HCT116 (cell line): ENCODE measurements around the gene HTR3B. TPM values are rescaled to one million over a fixed set of nuclear protein-coding genes. Genes with fewer than 3 reads are reported as not detected.

ENCODE experiments used
- ATAC-seq: fragments of 200-7000 bp; cut with Tn5 transposase; 2 replicates; pipeline ENCODE4 v1.9.1; 2020; ENCODE audit warnings: mild to moderate bottlenecking, moderate library complexity
- Bru-seq: library from RNA; stranded (reverse); fragments of 400-500 nt; gene quantifications from one replicate; lab custom pipeline; 2021; lab: Mats Ljungman, UMichigan
- BruChase-seq, 2 experiments: library from RNA; stranded (reverse); fragments of 400-500 nt; gene quantifications; one replicate each; lab custom pipeline; 2021; lab: Mats Ljungman, UMichigan
- BruUV-seq: library from RNA; stranded (reverse); fragments of 400-500 nt; replicated peaks from 2 replicates; lab custom pipeline; 2021; lab: Mats Ljungman, UMichigan
- CTCF ChIA-PET: fragments of 300-600 bp; sonication (Branson Sonifier 250); formaldehyde crosslinking; loops from one replicate; lab custom pipeline; 2021; ENCODE audit warnings: antibody characterized with exemption; lab: Charles Lee
- POLR2A ChIA-PET: fragments of 300-600, 350-600 bp; sonication (Branson Sonifier 250); formaldehyde crosslinking; loops from one replicate; lab custom pipeline; 2021; ENCODE audit warnings: antibody characterized with exemption; lab: Charles Lee
- RAD21 ChIA-PET, 2 experiments: fragments of 300-600 bp; sonication (Branson Sonifier 250); formaldehyde crosslinking; loops; one replicate each; lab custom pipeline; 2023; ENCODE audit warnings: low total read pairs in 2 of 2; ENCODE audit not compliant: uncharacterized antibody in 2 of 2, unreplicated experiment in 2 of 2, low non-redundant PET in 1 of 2; lab: Charles Lee
- DNase-seq: peaks from one replicate; pipeline ENCODE4 v3.0.0-alpha.2; 2010; ENCODE audit warnings: low read depth, low spot score
- H2AFZ ChIP-seq: fragments of 200-600 bp; shearing (Covaris generic), sonication (generic); 2 replicates; pipeline ENCODE4 v1.6.1; 2017; ENCODE audit warnings: low read depth, mixed run types, mixed read lengths, antibody characterized with exemption, low read length; ENCODE audit not compliant: poor library complexity, severe bottlenecking
- H3K27ac ChIP-seq: 2 replicates; pipeline ENCODE4 v1.5.1; 2012; ENCODE audit warnings: low read depth, low read length
- H3K27me3 ChIP-seq: fragments of 200-600 bp; sonication (generic); 2 replicates; pipeline ENCODE4 v1.6.1; 2016; ENCODE audit warnings: mixed run types, low read length, mixed read lengths; ENCODE audit not compliant: insufficient read depth
- H3K36me3 ChIP-seq, 2 experiments: fragments of 200-500 bp in 1 of 2; fragments of 200-600 bp in 1 of 2; sonication (Bioruptor generic) in 1 of 2; sonication (generic) in 1 of 2; 2 replicates each; pipeline versions ENCODE4 v1.5.1 to v1.6.1; 2014 to 2016; ENCODE audit warnings: low read length in 2 of 2, inconsistent platforms in 1 of 2, mixed read lengths in 1 of 2, mixed run types in 1 of 2; ENCODE audit not compliant: insufficient read depth in 2 of 2, control insufficient read depth in 1 of 2
- H3K4me1 ChIP-seq, 2 experiments: fragments of 200-600 bp in 1 of 2; sonication (generic) in 1 of 2; 2 replicates each; pipeline versions ENCODE4 v1.5.1 to v1.6.1; 2012 to 2017; ENCODE audit warnings: low read length in 2 of 2, inconsistent platforms in 1 of 2, mild to moderate bottlenecking in 1 of 2, mixed read lengths in 1 of 2, mixed run types in 1 of 2, moderate library complexity in 1 of 2; ENCODE audit not compliant: insufficient read depth in 2 of 2, control insufficient read depth in 1 of 2
- H3K4me2 ChIP-seq: fragments of 200-600 bp; sonication (generic); 2 replicates; pipeline ENCODE4 v1.6.1; 2017; ENCODE audit warnings: mixed run types, low read length, mixed read lengths
- H3K4me3 ChIP-seq, 2 experiments: fragments of 200-600 bp in 1 of 2; sonication (generic) in 1 of 2; replicated peaks in 1 of 2; 2 replicates each; pipeline ENCODE4 v1.5.1; 2011 to 2016; ENCODE audit warnings: low read length in 2 of 2, control low read depth in 1 of 2, low read depth in 1 of 2, mild to moderate bottlenecking in 1 of 2, mixed read lengths in 1 of 2, mixed run types in 1 of 2
- H3K79me2 ChIP-seq: fragments of 200-600 bp; sonication (generic); 2 replicates; pipeline ENCODE4 v1.6.1; 2017; ENCODE audit warnings: mild to moderate bottlenecking, mixed run types, low read length, moderate library complexity, mixed read lengths; ENCODE audit not compliant: insufficient read depth
- H3K9ac ChIP-seq: fragments of 200-600 bp; sonication (generic); 2 replicates; pipeline ENCODE4 v1.6.1; 2016; ENCODE audit warnings: low read length, mixed read lengths
- H3K9me2 ChIP-seq: fragments of 200-600 bp; sonication (generic), shearing (Covaris generic); 2 replicates; pipeline ENCODE4 v1.6.1; 2017; ENCODE audit warnings: mixed run types, mild to moderate bottlenecking, moderate library complexity; ENCODE audit not compliant: insufficient read depth
- H3K9me3 ChIP-seq, 2 experiments: fragments of 200-500 bp in 1 of 2; fragments of 200-600 bp in 1 of 2; sonication (Bioruptor generic) in 1 of 2; sonication (generic) in 1 of 2; 2 replicates each; pipeline ENCODE4 v1.6.1; 2014 to 2017; ENCODE audit warnings: low read length in 2 of 2, mixed read lengths in 2 of 2, inconsistent platforms in 1 of 2, low read depth in 1 of 2, mild to moderate bottlenecking in 1 of 2, mixed run types in 1 of 2, moderate library complexity in 1 of 2; ENCODE audit not compliant: control insufficient read depth in 1 of 2, insufficient read depth in 1 of 2
- H4K20me1 ChIP-seq: fragments of 200-600 bp; sonication (generic), shearing (Covaris generic); 2 replicates; pipeline ENCODE4 v1.6.1; 2017; ENCODE audit warnings: mixed run types, mild to moderate bottlenecking, moderate library complexity; ENCODE audit not compliant: insufficient read depth
- EZH2 ChIP-seq: fragments of 200-600 bp; sonication (generic); IDR thresholded peaks from 2 replicates; pipeline ENCODE4 v1.6.1; 2017; ENCODE audit warnings: antibody characterized with exemption, mixed run types
- MAX ChIP-seq: IDR thresholded peaks from 2 replicates; pipeline ENCODE4 v1.6.1; 2012
- POLR2A ChIP-seq: IDR thresholded peaks from 2 replicates; pipeline ENCODE4 v1.7.0; 2011; ENCODE audit warnings: borderline replicate concordance; ENCODE audit not compliant: insufficient read depth, insufficient read length; ENCODE audit errors: extremely low read depth
- SRF ChIP-seq: IDR thresholded peaks from 2 replicates; pipeline ENCODE4 v1.6.1; 2012; ENCODE audit warnings: low read depth
- ZFX ChIP-seq: fragments of 450-650 bp; IDR thresholded peaks from 2 replicates; pipeline ENCODE4 v1.6.1; 2017
- ZNF274 ChIP-seq: fragments of 200-500 bp; sonication (Bioruptor generic); IDR thresholded peaks from 2 replicates; pipeline ENCODE4 v1.6.1; 2014; ENCODE audit warnings: mild to moderate bottlenecking, low read depth, low read length, inconsistent platforms
- intact Hi-C: fragments of 100-400 bp; cut with micrococcal nuclease; formaldehyde crosslinking; loops from 2 replicates; pipeline ENCODE4 v1.10.0; 2022
- long read RNA-seq: library from polyadenylated mRNA; unstranded; transcript quantifications from one replicate; pipeline ENCODE4 v2.0.0, GENCODE V29; 2021; ENCODE audit not compliant: unreplicated experiment
- polyA plus RNA-seq: library from polyadenylated mRNA; unstranded; fragments of >200 nt; gene quantifications from 2 replicates; pipeline ENCODE4 v1.2.1, GENCODE V29; 2012; ENCODE audit warnings: missing spikeins
- total RNA-seq: library from RNA; stranded (reverse); gene quantifications from one replicate; pipeline ENCODE4 v1.2.1, GENCODE V29; 2021; ENCODE audit not compliant: unreplicated experiment
- TF ChIP-seq, protein P1 (sequence below): IDR thresholded peaks from 2 replicates; pipeline ENCODE4 v1.6.1; 2012; ENCODE audit warnings: low read depth

The HTR3B gene, protein sequence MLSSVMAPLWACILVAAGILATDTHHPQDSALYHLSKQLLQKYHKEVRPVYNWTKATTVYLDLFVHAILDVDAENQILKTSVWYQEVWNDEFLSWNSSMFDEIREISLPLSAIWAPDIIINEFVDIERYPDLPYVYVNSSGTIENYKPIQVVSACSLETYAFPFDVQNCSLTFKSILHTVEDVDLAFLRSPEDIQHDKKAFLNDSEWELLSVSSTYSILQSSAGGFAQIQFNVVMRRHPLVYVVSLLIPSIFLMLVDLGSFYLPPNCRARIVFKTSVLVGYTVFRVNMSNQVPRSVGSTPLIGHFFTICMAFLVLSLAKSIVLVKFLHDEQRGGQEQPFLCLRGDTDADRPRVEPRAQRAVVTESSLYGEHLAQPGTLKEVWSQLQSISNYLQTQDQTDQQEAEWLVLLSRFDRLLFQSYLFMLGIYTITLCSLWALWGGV
- total RNA-seq (not detected), Bru-seq, nascent RNA (not detected), BruChase-seq, experiment 1, labeled RNA remaining after a 6-hour chase (percentile 2 among the genes with signal in this experiment), BruChase-seq, experiment 2, labeled RNA remaining after a 2-hour chase (percentile 2 among the genes with signal in this experiment)
- polyA plus RNA-seq: not detected in 2 replicates
- long read RNA-seq: 0 reads

- no peaks in the 10 kb centered on the region for H3K9me3 ChIP-seq
- RAD21 ChIA-PET: no interaction called here
- POLR2A ChIA-PET: no interaction called here
- H3K9ac ChIP-seq: no peak within 1 kb of the TSS
- no peaks in the 10 kb centered on the region for H3K79me2 ChIP-seq
- TF ChIP-seq ZFX (no peak), SRF (no peak), POLR2A (no peak), MAX (no peak), ZNF274 (no peak), EZH2 (no peak)
- TF ChIP-seq, protein P1, sequence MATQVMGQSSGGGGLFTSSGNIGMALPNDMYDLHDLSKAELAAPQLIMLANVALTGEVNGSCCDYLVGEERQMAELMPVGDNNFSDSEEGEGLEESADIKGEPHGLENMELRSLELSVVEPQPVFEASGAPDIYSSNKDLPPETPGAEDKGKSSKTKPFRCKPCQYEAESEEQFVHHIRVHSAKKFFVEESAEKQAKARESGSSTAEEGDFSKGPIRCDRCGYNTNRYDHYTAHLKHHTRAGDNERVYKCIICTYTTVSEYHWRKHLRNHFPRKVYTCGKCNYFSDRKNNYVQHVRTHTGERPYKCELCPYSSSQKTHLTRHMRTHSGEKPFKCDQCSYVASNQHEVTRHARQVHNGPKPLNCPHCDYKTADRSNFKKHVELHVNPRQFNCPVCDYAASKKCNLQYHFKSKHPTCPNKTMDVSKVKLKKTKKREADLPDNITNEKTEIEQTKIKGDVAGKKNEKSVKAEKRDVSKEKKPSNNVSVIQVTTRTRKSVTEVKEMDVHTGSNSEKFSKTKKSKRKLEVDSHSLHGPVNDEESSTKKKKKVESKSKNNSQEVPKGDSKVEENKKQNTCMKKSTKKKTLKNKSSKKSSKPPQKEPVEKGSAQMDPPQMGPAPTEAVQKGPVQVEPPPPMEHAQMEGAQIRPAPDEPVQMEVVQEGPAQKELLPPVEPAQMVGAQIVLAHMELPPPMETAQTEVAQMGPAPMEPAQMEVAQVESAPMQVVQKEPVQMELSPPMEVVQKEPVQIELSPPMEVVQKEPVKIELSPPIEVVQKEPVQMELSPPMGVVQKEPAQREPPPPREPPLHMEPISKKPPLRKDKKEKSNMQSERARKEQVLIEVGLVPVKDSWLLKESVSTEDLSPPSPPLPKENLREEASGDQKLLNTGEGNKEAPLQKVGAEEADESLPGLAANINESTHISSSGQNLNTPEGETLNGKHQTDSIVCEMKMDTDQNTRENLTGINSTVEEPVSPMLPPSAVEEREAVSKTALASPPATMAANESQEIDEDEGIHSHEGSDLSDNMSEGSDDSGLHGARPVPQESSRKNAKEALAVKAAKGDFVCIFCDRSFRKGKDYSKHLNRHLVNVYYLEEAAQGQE: no peak
- DNase-seq: no peak
- no peaks in the 10 kb centered on the region for H4K20me1 ChIP-seq
- ATAC-seq: no peak
- H3K9me2 ChIP-seq: no peaks in the 10 kb centered on the region
- H2AFZ ChIP-seq: no peak within 1 kb of the TSS
- intact Hi-C loops: loop anchor here (10.0 kb wide), 1 partner anchor 260 kb away; no protein-coding TSS in a partner anchor
- H3K36me3 ChIP-seq: no peaks in the 10 kb centered on the region
- no TSS peak for BruUV-seq
- no peak within 1 kb of the TSS for H3K4me2 ChIP-seq
- H3K4me3 ChIP-seq: no peak within 1 kb of the TSS
- H3K27me3 ChIP-seq: peaks cover 15% of the 10 kb centered on the region; the same call in 1 of the 2 replicates
- CTCF ChIA-PET: interaction anchor here (4.9 kb wide), 1 partner anchor 9 kb away, joined by 38 read pairs; no protein-coding TSS in a partner anchor
- no peak within 1 kb of the TSS for H3K27ac ChIP-seq
- H3K4me1 ChIP-seq: no peaks in the 10 kb centered on the region
Observed at GRCh38 chr11:113904379-113905101, at the start of gene HTR3B. HTR3B (plus strand) TSS chr11:113904796; CDS start chr11:113904934, 138 bp downstream.
